Esophagus squamous epithelium (tissue), 5 donors: ENCODE results near the gene MAGI1. TPM values are rescaled to one million over a fixed set of nuclear protein-coding genes. Genes with fewer than 3 reads are reported as not detected.

ENCODE experiments used
- DNase-seq: peaks from one replicate; lab custom pipeline; 2025; lab: John Stamatoyannopoulos, UW
- H3K27ac ChIP-seq, 4 donors: fragments of 200-600 bp; sonication (generic); one replicate each; pipeline ENCODE4 v1.5.1; 2016 to 2019; ENCODE audit warnings: mild to moderate bottlenecking in 1 of 4
- H3K27me3 ChIP-seq, 4 donors: fragments of 200-600 bp; sonication (generic); 1 replicate in 3 of 4; 2 replicates in 1 of 4; pipeline versions ENCODE4 v1.5.1 to v1.6.0; 2017 to 2021; ENCODE audit warnings: antibody characterized with exemption in 1 of 4
- H3K36me3 ChIP-seq, 3 donors: fragments of 200-600 bp; sonication (generic); one replicate each; pipeline ENCODE4 v1.5.1; 2016 to 2019
- H3K4me1 ChIP-seq, 3 donors: fragments of 200-600 bp; sonication (generic); one replicate each; pipeline ENCODE4 v1.5.1; 2017 to 2019
- H3K4me3 ChIP-seq, 4 donors: fragments of 200-600 bp; sonication (generic); 1 replicate in 3 of 4; 2 replicates in 1 of 4; pipeline ENCODE4 v1.5.1; 2016 to 2019; ENCODE audit warnings: mild to moderate bottlenecking in 2 of 4, moderate library complexity in 1 of 4
- H3K9me3 ChIP-seq, 3 donors: fragments of 200-600 bp; sonication (generic); one replicate each; pipeline ENCODE4 v1.5.1; 2016 to 2019
- CTCF ChIP-seq, 6 experiments: fragments of 450-650 bp in 4 of 6; fragments of 200-600 bp in 2 of 6; sonication (generic) in 2 of 6; IDR thresholded peaks; one replicate each; pipeline ENCODE4 v1.5.1; 2016 to 2019; ENCODE audit warnings: antibody characterized with exemption in 6 of 6, mild to moderate bottlenecking in 4 of 6, moderate library complexity in 4 of 6
- POLR2A ChIP-seq, 4 donors: fragments of 450-650 bp; IDR thresholded peaks; one replicate each; pipeline ENCODE4 v1.6.1; 2017; ENCODE audit warnings: antibody characterized with exemption in 4 of 4, mild to moderate bottlenecking in 4 of 4, moderate library complexity in 3 of 4
- WGBS, 2 donors: methylation state at CpG; one replicate each; pipeline ENCODE4 v1.1.5; 2018; 5-methylcytosine and 5-hydroxymethylcytosine counted together
- intact Hi-C: fragments of 100-400 bp; cut with DNase I; formaldehyde crosslinking; loops from one replicate; pipeline ENCODE4 v1.15.0; 2022
- total RNA-seq, 4 donors: library from RNA; depleted of rRNA; stranded (reverse); fragments of >200 nt; gene quantifications; one replicate each; pipeline ENCODE4 v1.1.0, GENCODE V29; 2016
- donor health status: DM: yes; HTN: yes; CAD: no.

Gene MAGI1
- total RNA-seq, 4 donors from 2014 or later, result 12.0 to 28.2 (median 21.1) TPM

DNA sequence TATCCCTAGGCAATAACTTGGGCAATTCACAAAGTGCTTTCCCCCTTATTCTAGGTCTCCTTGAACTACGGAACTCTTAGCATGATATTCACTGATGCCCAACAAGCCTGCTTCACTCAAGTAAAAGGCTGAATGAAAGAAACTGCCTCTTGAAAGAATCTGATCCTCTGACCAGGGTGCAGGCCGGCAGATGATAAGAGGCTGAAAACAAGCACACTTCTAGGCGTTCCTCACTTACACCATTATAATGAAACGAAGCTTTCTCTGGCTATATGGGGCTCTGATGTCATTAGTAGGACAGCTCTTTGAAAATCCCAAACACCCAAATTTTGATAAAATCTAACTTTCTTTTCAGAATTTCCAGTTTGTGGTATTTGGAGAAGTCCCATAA is 28.4 kb downstream of the MAGI1 start:
- Histone ChIP-seq H3K4me1 (peaks cover 0 to 27% (median 8%) of the 10 kb centered on the region in 3 donors), H3K27me3 (no peaks in the 10 kb centered on the region), H3K4me3 (peak overlapping the region in 1 of 4 donors; percentile 39), H3K9me3 (no peaks in the 10 kb centered on the region), H3K27ac (peak overlapping the region; percentile 73 to 86 (median 78)), H3K36me3 (no peaks in the 10 kb centered on the region)
- TF ChIP-seq CTCF (IDR thresholded peaks at IDR 0.05), result no peak
- no peak for TF ChIP-seq POLR2A (IDR thresholded peaks at IDR 0.05)
- intact Hi-C loops, result no loop called here
- 74 to 78% methylated on average over 4 of the region's 4 CpGs for WGBS, 2 donors
- no peak for DNase-seq

DNA sequence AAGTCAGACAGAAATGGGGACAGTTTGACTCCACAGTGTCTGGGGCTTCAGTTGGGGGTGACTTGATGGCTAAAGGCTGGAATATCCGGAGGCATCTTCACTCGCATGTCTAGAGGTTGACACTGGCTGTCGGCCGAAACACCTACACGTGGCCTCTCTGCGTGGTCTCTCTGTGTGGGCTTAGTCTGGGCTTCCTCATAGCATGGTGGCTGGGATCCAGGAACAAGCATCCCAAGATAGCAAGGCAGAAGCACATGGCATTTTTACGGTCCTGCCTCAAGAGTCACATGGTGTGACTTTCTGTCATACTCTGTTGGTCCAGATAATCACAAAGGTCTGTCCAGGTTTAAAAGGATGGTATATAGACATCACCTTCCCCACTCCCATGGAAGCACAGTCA is 34.5 kb downstream of the MAGI1 start:
- WGBS, 2 donors, result 82 to 83% methylated on average over 1 to 7 of the region's 7 CpGs
- no peak for TF ChIP-seq POLR2A (IDR thresholded peaks at IDR 0.05)
- Histone ChIP-seq H3K9me3 (no peaks in the 10 kb centered on the region), H3K36me3 (no peaks in the 10 kb centered on the region), H3K27me3 (no peaks in the 10 kb centered on the region), H3K27ac (no peak overlapping the region), H3K4me1 (no peaks in the 10 kb centered on the region), H3K4me3 (no peak overlapping the region)
- DNase-seq, result no peak
- intact Hi-C loops, result no loop called here

GRCh38 chr3:66001626-66002025 is 37.1 kb downstream of the MAGI1 start:
- no peak overlapping the region for H3K4me3 ChIP-seq
- TF ChIP-seq CTCF (IDR thresholded peaks at IDR 0.05) (no peak), POLR2A (IDR thresholded peaks at IDR 0.05) (no peak)
- no peaks in the 10 kb centered on the region for H3K36me3 ChIP-seq
- no peak for DNase-seq
- H3K9me3 ChIP-seq, result no peaks in the 10 kb centered on the region
- no peaks in the 10 kb centered on the region for H3K27me3 ChIP-seq
- WGBS, 2 donors, result 67 to 69% methylated on average over 3 of the region's 3 CpGs
- H3K27ac ChIP-seq, result no peak overlapping the region
- intact Hi-C loops, result no loop called here
- H3K4me1 ChIP-seq, result peaks cover 0 to 21% (median 8%) of the 10 kb centered on the region in 3 donors

- Histone ChIP-seq H3K9me3 (no peaks in the 10 kb centered on the region), H3K4me3 (no peak overlapping the region), H3K36me3 (no peaks in the 10 kb centered on the region), H3K4me1 (peaks cover 0 to 32% (median 10%) of the 10 kb centered on the region in 3 donors), H3K27me3 (no peaks in the 10 kb centered on the region), H3K27ac (no peak overlapping the region)
- no peak for DNase-seq
- intact Hi-C loops, result no loop called here
- TF ChIP-seq POLR2A (IDR thresholded peaks at IDR 0.05) (no peak), CTCF (IDR thresholded peaks at IDR 0.05) (no peak)
These were observed 38.2 kb downstream of the MAGI1 start for GRCh38 chr3:66000506-66000905.

DNA sequence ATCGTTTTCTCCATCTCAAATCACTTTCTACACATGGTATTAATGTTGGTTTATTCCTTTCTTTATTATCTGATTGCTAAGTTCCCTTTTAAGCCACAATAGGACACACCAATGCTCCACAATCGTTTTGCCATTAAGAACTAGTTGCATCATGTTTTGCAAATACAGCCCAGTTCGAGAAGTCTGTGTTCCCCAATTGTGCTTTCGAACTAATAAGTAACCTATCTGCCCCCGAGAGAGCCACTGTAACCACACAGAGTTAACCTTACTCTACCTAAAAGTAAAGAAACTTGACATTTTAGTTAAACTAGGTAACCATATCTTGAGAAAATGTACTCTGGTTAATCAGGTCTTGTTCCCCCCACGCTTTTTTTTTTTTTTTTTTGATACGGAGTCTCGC is 39.1 kb downstream of the MAGI1 start:
- H3K4me1 ChIP-seq, result peaks cover 0 to 41% (median 10%) of the 10 kb centered on the region in 3 donors
- no peak overlapping the region for H3K27ac ChIP-seq
- no peaks in the 10 kb centered on the region for H3K27me3 ChIP-seq
- no peak overlapping the region for H3K4me3 ChIP-seq
- TF ChIP-seq POLR2A (IDR thresholded peaks at IDR 0.05) (no peak), CTCF (IDR thresholded peaks at IDR 0.05) (no peak)
- 72 to 79% methylated on average over 6 to 8 of the region's 8 CpGs for WGBS, 2 donors
- H3K9me3 ChIP-seq, result no peaks in the 10 kb centered on the region
- DNase-seq, result no peak
- intact Hi-C loops, result no loop called here
- H3K36me3 ChIP-seq, result no peaks in the 10 kb centered on the region

DNA sequence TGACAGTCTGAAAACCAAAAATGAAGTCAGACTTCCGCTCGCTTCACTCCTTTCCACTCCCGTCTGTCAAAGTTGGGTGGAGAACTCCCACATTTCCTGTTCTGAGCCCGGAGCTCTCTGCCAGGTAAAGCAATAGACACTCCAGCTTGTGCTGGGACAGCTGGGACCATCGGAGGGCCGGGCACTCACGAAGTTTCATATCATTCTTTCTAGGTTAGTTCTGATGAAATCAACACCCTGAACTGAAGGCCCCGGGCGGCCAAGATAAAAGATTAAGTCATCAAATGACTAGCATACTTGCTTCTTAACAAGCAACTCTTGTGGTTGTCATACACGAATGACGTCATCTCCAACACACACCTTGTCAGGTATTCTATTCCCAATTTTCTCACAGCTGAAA is 42.1 kb downstream of the MAGI1 start:
- Histone ChIP-seq H3K4me3 (peak overlapping the region in 1 of 4 donors; percentile 34), H3K9me3 (no peaks in the 10 kb centered on the region), H3K27me3 (no peaks in the 10 kb centered on the region), H3K36me3 (no peaks in the 10 kb centered on the region), H3K4me1 (peaks cover 0 to 41% (median 10%) of the 10 kb centered on the region in 3 donors), H3K27ac (peak overlapping the region; percentile 34 to 73 (median 56))
- no peak for DNase-seq
- TF ChIP-seq POLR2A (IDR thresholded peaks at IDR 0.05) (no peak), CTCF (IDR thresholded peaks at IDR 0.05) (no peak)
- 23 to 33% methylated on average over 9 to 11 of the region's 11 CpGs for WGBS, 2 donors
- intact Hi-C loops, result no loop called here
